HEK293 (cell line): Measurements from ENCODE around the gene LIN54.

ENCODE experiments used
- CTCF ChIP-seq: fragments of 450-650 bp; formaldehyde crosslinking; IDR thresholded peaks from 2 replicates; pipeline ENCODE4 v1.5.1; 2016; ENCODE audit warnings: missing biosample characterization, missing genetic modification characterization
- PRDM1 ChIP-seq: fragments of 450-650 bp; formaldehyde crosslinking; IDR thresholded peaks from 2 replicates; pipeline ENCODE4; 2016; ENCODE audit warnings: missing biosample characterization, missing genetic modification characterization
- ZFP41 ChIP-seq: fragments of 450-650 bp; formaldehyde crosslinking; IDR thresholded peaks from 2 replicates; pipeline ENCODE4 v1.5.1; 2016; ENCODE audit warnings: missing biosample characterization, missing genetic modification characterization, borderline replicate concordance
- ZNF184 ChIP-seq: fragments of 450-650 bp; IDR thresholded peaks from 2 replicates; pipeline ENCODE4 v1.5.1; 2018; ENCODE audit warnings: missing biosample characterization, mild to moderate bottlenecking, missing genetic modification characterization
- ZNF239 ChIP-seq: fragments of 450-650 bp; formaldehyde crosslinking; IDR thresholded peaks from 2 replicates; pipeline ENCODE4 v1.5.1; 2016; ENCODE audit warnings: missing biosample characterization, missing genetic modification characterization
- ZNF274 ChIP-seq, 2 experiments: fragments of 200-500 bp in 1 of 2; fragments of 450-650 bp in 1 of 2; sonication (Bioruptor generic) in 1 of 2; formaldehyde crosslinking in 1 of 2; IDR thresholded peaks; 2 replicates each; pipeline versions ENCODE4 v1.5.1 to v1.6.1; 2014 to 2016; ENCODE audit warnings: borderline replicate concordance in 1 of 2, inconsistent platforms in 1 of 2, low read length in 1 of 2, missing biosample characterization in 1 of 2, missing genetic modification characterization in 1 of 2
- ZNF335 ChIP-seq: fragments of 450-650 bp; formaldehyde crosslinking; conservative IDR thresholded peaks from 2 replicates; pipeline ENCODE4 v1.5.1; 2016; ENCODE audit warnings: missing biosample characterization, missing genetic modification characterization
- ZNF561 ChIP-seq: fragments of 450-650 bp; IDR thresholded peaks from 2 replicates; pipeline ENCODE4 v1.5.1; 2018; ENCODE audit warnings: missing biosample characterization, missing genetic modification characterization, borderline replicate concordance
- ZNF629 ChIP-seq: fragments of 450-650 bp; formaldehyde crosslinking; IDR thresholded peaks from 2 replicates; pipeline ENCODE4 v1.5.1; 2017; ENCODE audit warnings: missing biosample characterization, missing genetic modification characterization
- ZNF785 ChIP-seq: fragments of 450-650 bp; formaldehyde crosslinking; IDR thresholded peaks from 2 replicates; pipeline ENCODE4 v1.5.1; 2016; ENCODE audit warnings: missing biosample characterization, missing genetic modification characterization

- no peak for TF ChIP-seq CTCF (tag by site-specific recombination)
- TF ChIP-seq ZNF274 (IDR thresholded peaks at IDR 0.05; ENCODE audit: low read length), result no peak
- TF ChIP-seq ZNF274 (tag by site-specific recombination; IDR thresholded peaks at IDR 0.05; ENCODE audit: borderline replicate concordance), result no peak
- TF ChIP-seq ZNF629 (tag by site-specific recombination), result no peak
- TF ChIP-seq ZNF561 (tag by site-specific recombination), result no peak
- TF ChIP-seq ZNF239 (tag by site-specific recombination), result no peak
- no peak for TF ChIP-seq ZNF335 (tag by site-specific recombination)
- no peak for TF ChIP-seq ZNF785
- TF ChIP-seq ZNF184, result no peak
- TF ChIP-seq PRDM1 (tag by site-specific recombination), result no peak
- TF ChIP-seq ZFP41 (tag by site-specific recombination), result no peak
These were observed 20.8 kb downstream of the LIN54 start for GRCh38 chr4:82989575-82990429.
